CD14-positive monocyte (primary cell): ENCODE measurements around the gene PCGF3. TPM values are rescaled to one million over a fixed set of nuclear protein-coding genes. Genes with fewer than 3 reads are reported as not detected.

ENCODE experiments used
- DNase-seq, 3 donors: peaks; one replicate each; pipeline ENCODE4 v3.0.0-alpha.2; 2011 to 2022
- H2AFZ ChIP-seq: 2 replicates; pipeline ENCODE4 v1.6.0; 2012; ENCODE audit warnings: mild to moderate bottlenecking, low read depth, low read length, inconsistent platforms; ENCODE audit not compliant: insufficient read depth, poor library complexity, severe bottlenecking
- H3K27ac ChIP-seq, 2 donors: 1 replicate in 1 of 2; 2 replicates in 1 of 2; pipeline ENCODE4 v1.5.1; 2012 to 2013; ENCODE audit warnings: low read length in 2 of 2, control low read depth in 1 of 2, inconsistent platforms in 1 of 2, low read depth in 1 of 2, mild to moderate bottlenecking in 1 of 2
- H3K27me3 ChIP-seq, 2 donors: one replicate each; pipeline versions ENCODE4 v1.6.0 to v1.6.1; 2011 to 2013; ENCODE audit warnings: low read length in 2 of 2; ENCODE audit not compliant: control insufficient read depth in 2 of 2, insufficient read depth in 2 of 2
- H3K36me3 ChIP-seq, 2 donors: replicated peaks in 1 of 2; 1 replicate in 1 of 2; 2 replicates in 1 of 2; pipeline versions ENCODE4 v1.5.1 to v1.6.1; 2012 to 2013; ENCODE audit warnings: low read length in 2 of 2, control low read depth in 1 of 2, inconsistent platforms in 1 of 2, mild to moderate bottlenecking in 1 of 2; ENCODE audit not compliant: insufficient read depth in 2 of 2, control insufficient read depth in 1 of 2
- H3K4me1 ChIP-seq, 2 donors: 1 replicate in 1 of 2; 2 replicates in 1 of 2; pipeline versions ENCODE4 v1.5.1 to v1.6.1; 2012 to 2013; ENCODE audit warnings: low read length in 2 of 2, control low read depth in 1 of 2, inconsistent platforms in 1 of 2, mild to moderate bottlenecking in 1 of 2, moderate library complexity in 1 of 2; ENCODE audit not compliant: insufficient read depth in 2 of 2, control insufficient read depth in 1 of 2
- H3K4me2 ChIP-seq: replicated peaks from 2 replicates; pipeline ENCODE3; 2012; ENCODE audit warnings: low read length, moderate library complexity, mild to moderate bottlenecking; ENCODE audit not compliant: poor library complexity, severe bottlenecking; ENCODE audit errors: extremely low read depth
- H3K4me3 ChIP-seq, 3 experiments: fragments of 200-600 bp in 1 of 3; sonication (generic) in 1 of 3; replicated peaks in 1 of 3; 1 replicate in 2 of 3; 2 replicates in 1 of 3; pipeline ENCODE4 v1.5.1; 2011 to 2013; ENCODE audit warnings: low read length in 3 of 3, mild to moderate bottlenecking in 3 of 3, control low read depth in 2 of 3, low read depth in 2 of 3, inconsistent platforms in 1 of 3, moderate library complexity in 1 of 3
- H3K79me2 ChIP-seq: 2 replicates; pipeline ENCODE4 v1.6.0; 2012; ENCODE audit warnings: mild to moderate bottlenecking, control low read depth, inconsistent platforms, low read length, moderate library complexity; ENCODE audit not compliant: insufficient read depth
- H3K9ac ChIP-seq: 2 replicates; pipeline ENCODE4 v1.6.0; 2017; ENCODE audit warnings: low read length, mild to moderate bottlenecking; ENCODE audit not compliant: insufficient read depth, poor library complexity, severe bottlenecking
- H3K9me3 ChIP-seq, 2 donors: replicated peaks in 1 of 2; 1 replicate in 1 of 2; 2 replicates in 1 of 2; pipeline versions ENCODE4 v1.5.1 to v1.6.1; 2012 to 2013; ENCODE audit warnings: low read length in 2 of 2, control low read depth in 1 of 2; ENCODE audit not compliant: control insufficient read depth in 1 of 2, insufficient read depth in 1 of 2
- H4K20me1 ChIP-seq: 2 replicates; pipeline ENCODE4 v1.6.0; 2012; ENCODE audit warnings: mild to moderate bottlenecking, low read length, control low read depth, moderate library complexity; ENCODE audit not compliant: insufficient read depth
- H3K27ac Mint-ChIP-seq, 7 donors: one replicate each; pipeline ENCODE4 v1.8.0; 2020; ENCODE audit warnings: mild to moderate bottlenecking in 7 of 7, mixed read lengths in 7 of 7, moderate library complexity in 6 of 7, inconsistent platforms in 2 of 7
- H3K27me3 Mint-ChIP-seq, 3 donors: one replicate each; pipeline ENCODE4 v1.8.0; 2021 to 2022; ENCODE audit warnings: low read depth in 3 of 3, mild to moderate bottlenecking in 3 of 3, mixed read lengths in 3 of 3, moderate library complexity in 3 of 3, inconsistent platforms in 1 of 3
- H3K36me3 Mint-ChIP-seq, 2 donors: one replicate each; pipeline ENCODE4 v1.8.0; 2020; ENCODE audit warnings: mixed read lengths in 2 of 2, inconsistent platforms in 1 of 2, mild to moderate bottlenecking in 1 of 2
- H3K4me1 Mint-ChIP-seq: one replicate; pipeline ENCODE4 v1.8.0; 2020; ENCODE audit warnings: mild to moderate bottlenecking, mixed read lengths
- H3K4me3 Mint-ChIP-seq, 2 donors: one replicate each; pipeline ENCODE4 v1.8.0; 2020; ENCODE audit warnings: mild to moderate bottlenecking in 2 of 2, mixed read lengths in 2 of 2, moderate library complexity in 1 of 2
- H3K9me3 Mint-ChIP-seq, 7 donors: one replicate each; pipeline ENCODE4 v1.8.0; 2020 to 2022; ENCODE audit warnings: mixed read lengths in 7 of 7, mild to moderate bottlenecking in 6 of 7, moderate library complexity in 6 of 7, inconsistent platforms in 2 of 7
- CTCF ChIP-seq: fragments of 200-600 bp; IDR thresholded peaks from one replicate; pipeline ENCODE4 v1.8.0; 2022; ENCODE audit warnings: antibody characterized with exemption, mild to moderate bottlenecking
- WGBS: methylation state at CpG from one replicate; pipeline ENCODE4 v1.1.5; 2013; ENCODE audit warnings: missing lambda C conversion rate; ENCODE audit not compliant: insufficient coverage; 5-methylcytosine and 5-hydroxymethylcytosine counted together
- intact Hi-C, 2 donors: fragments of 100-400 bp; cut with micrococcal nuclease; formaldehyde crosslinking; loops; one replicate each; pipeline versions ENCODE4 v1.15.0 to v1.15.1; 2023
- polyA plus RNA-seq, 3 donors: library from polyadenylated mRNA; depleted of rRNA in 1 of 3; unstranded in 2 of 3; stranded (reverse) in 1 of 3; fragments of 300-500 nt in 2 of 3; fragments of >200 nt in 1 of 3; fragmentation: Illumina TruSeq in 2 of 3; gene quantifications; 1 replicate in 2 of 3; 2 replicates in 1 of 3; pipeline ENCODE4 v1.2.3, GENCODE V29; 2012 to 2021

The PCGF3 gene
- polyA plus RNA-seq, 3 donors: 7.0 to 163 (median 8.3) TPM

GRCh38 chr4:738781-739280 is 33.2 kb downstream of the PCGF3 start:
- no peak for DNase-seq
- WGBS: 81% methylated on average over 8 of the region's 16 CpGs
- no peak overlapping the region for H3K9ac ChIP-seq
- H2AFZ ChIP-seq: no peak overlapping the region
- Mint-ChIP-seq H3K27ac (no peak overlapping the region), H3K9me3 (peaks cover 0 to 3% (median 0%) of the 10 kb centered on the region in 7 donors), H3K4me1 (no peaks in the 10 kb centered on the region), H3K4me3 (no peak overlapping the region), H3K36me3 (peaks cover 57 to 76% of the 10 kb centered on the region in 2 donors), H3K27me3 (peaks cover 0 to 3% (median 2%) of the 10 kb centered on the region in 3 donors)
- H3K27me3 ChIP-seq: no peaks in the 10 kb centered on the region
- no peak overlapping the region for H3K4me2 ChIP-seq
- peaks cover 22% of the 10 kb centered on the region for H4K20me1 ChIP-seq
- intact Hi-C loops: no loop called here
- no peaks in the 10 kb centered on the region for H3K4me1 ChIP-seq
- no peak overlapping the region for H3K4me3 ChIP-seq
- no peaks in the 10 kb centered on the region for H3K79me2 ChIP-seq
- peaks cover 52 to 84% of the 10 kb centered on the region in 2 donors for H3K36me3 ChIP-seq
- no peak overlapping the region for H3K27ac ChIP-seq
- no peaks in the 10 kb centered on the region for H3K9me3 ChIP-seq
- no peak for TF ChIP-seq CTCF

DNA sequence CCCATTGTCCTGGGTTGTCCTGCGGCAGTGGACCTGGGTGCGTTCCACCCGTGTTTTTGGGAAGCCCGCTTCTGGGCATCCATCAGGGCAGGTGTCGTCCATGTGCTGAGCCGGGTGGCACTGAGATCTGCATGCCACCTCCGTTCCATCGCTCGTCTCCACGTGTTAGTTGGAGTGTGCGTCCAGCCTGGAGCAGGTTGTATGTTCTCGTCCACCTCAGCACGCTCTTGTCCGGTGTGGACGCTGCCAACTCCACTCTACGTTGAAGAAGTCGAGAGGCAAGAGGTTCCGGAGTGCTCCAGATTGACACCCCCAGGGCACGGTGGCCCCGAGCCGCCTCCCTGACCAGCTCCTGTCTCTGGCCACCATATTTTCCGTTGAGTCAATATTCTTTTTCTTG is 33.9 kb downstream of the PCGF3 start:
- intact Hi-C loops: no loop called here
- Histone ChIP-seq H3K36me3 (peaks cover 44 to 84% of the 10 kb centered on the region in 2 donors), H3K27ac (no peak overlapping the region), H3K9ac (no peak overlapping the region), H3K9me3 (no peaks in the 10 kb centered on the region), H2AFZ (no peak overlapping the region), H3K27me3 (no peaks in the 10 kb centered on the region), H3K79me2 (no peaks in the 10 kb centered on the region), H3K4me2 (no peak overlapping the region), H3K4me1 (no peaks in the 10 kb centered on the region), H4K20me1 (peaks cover 24% of the 10 kb centered on the region), H3K4me3 (no peak overlapping the region)
- Mint-ChIP-seq H3K27me3 (peaks cover 0 to 3% (median 2%) of the 10 kb centered on the region in 3 donors), H3K4me3 (no peak overlapping the region), H3K9me3 (peaks cover 0 to 5% (median 2%) of the 10 kb centered on the region in 7 donors), H3K27ac (no peak overlapping the region), H3K4me1 (no peaks in the 10 kb centered on the region), H3K36me3 (peaks cover 55 to 76% of the 10 kb centered on the region in 2 donors)
- no peak for DNase-seq
- TF ChIP-seq CTCF: no peak
- WGBS: 98% methylated on average over 21 of the region's 22 CpGs
